SK-N-SH (cell line): ENCODE results near the gene G3BP2.

Experiments used
- CTCF ChIP-seq: fragments of 200-600 bp; sonication (generic); IDR thresholded peaks from 2 replicates; pipeline ENCODE4 v1.6.1; 2017; ENCODE audit warnings: antibody characterized with exemption, mild to moderate bottlenecking, moderate library complexity
- RAD21 ChIP-seq: IDR thresholded peaks from 2 replicates; pipeline ENCODE4 v1.6.1; 2012; ENCODE audit warnings: mild to moderate bottlenecking, low read length
- SMC3 ChIP-seq: IDR thresholded peaks from 2 replicates; pipeline ENCODE4 v1.6.1; 2012; ENCODE audit warnings: low read depth, low read length, improper control_type of control experiment
- TAF1 ChIP-seq: IDR thresholded peaks from 2 replicates; pipeline ENCODE4 v1.6.1; 2012; ENCODE audit warnings: low read depth, mild to moderate bottlenecking, low read length, moderate library complexity, borderline replicate concordance

DNA sequence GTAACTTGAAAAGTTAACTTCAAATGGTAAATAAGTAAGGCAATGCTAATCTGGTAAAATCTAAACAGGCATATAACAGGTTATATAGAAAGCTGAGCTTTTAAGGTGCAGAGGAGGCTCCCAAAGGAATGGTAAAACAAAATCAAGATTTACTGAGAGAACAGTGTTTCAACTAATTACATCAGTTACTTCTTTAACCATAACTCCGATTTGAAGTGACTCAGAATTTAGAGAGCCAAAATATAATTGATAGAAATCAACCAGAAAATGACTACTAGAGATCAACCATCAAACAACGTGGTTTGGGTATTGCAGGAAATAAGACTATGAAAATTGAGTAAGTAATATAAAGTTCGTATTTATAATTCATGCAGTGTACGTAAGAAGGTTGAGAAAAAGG is 6.9 kb downstream of the G3BP2 start:
- TF ChIP-seq CTCF, result no peak
- TF ChIP-seq SMC3, result no peak
- no peak for TF ChIP-seq TAF1
- TF ChIP-seq RAD21, result no peak
